Activated CD8-positive, alpha-beta memory T cell treated with anti-CD3 and anti-CD28 coated beads, Interleukin-2, amount 50 U/mL, for 1 hour (primary cell): ENCODE measurements around the gene GABRR2.

Source experiments
- DNase-seq: peaks from one replicate; pipeline ENCODE4 v3.0.0-alpha.2; 2020; ENCODE audit errors: extremely low read depth

Gene GABRR2

GRCh38 chr6:89315249-89315885 lies at the start of gene GABRR2:
TSS of gene GABRR2 (minus strand) at chr6:89315299. CDS start at chr6:89315165, 134 bp downstream.
- DNase-seq = no peak

GRCh38 chr6:89364586-89364985 lies 49.5 kb upstream of the GABRR2 start:
- no peak for DNase-seq

- no peak for DNase-seq
Measured at GRCh38 chr6:89361171-89361570, 46.1 kb upstream of the GABRR2 start.

GRCh38 chr6:89360415-89360999 lies 45.4 kb upstream of the GABRR2 start:
- no peak for DNase-seq

GRCh38 chr6:89359561-89359960 lies 44.5 kb upstream of the GABRR2 start:
- DNase-seq = no peak

- DNase-seq = no peak
Measured at GRCh38 chr6:89357390-89357789, 42.3 kb upstream of the GABRR2 start.

GRCh38 chr6:89356642-89357170 lies 41.6 kb upstream of the GABRR2 start:
- no peak for DNase-seq

GRCh38 chr6:89355511-89356194 lies 40.6 kb upstream of the GABRR2 start:
- DNase-seq = no peak

GRCh38 chr6:89353702-89354392 lies 38.7 kb upstream of the GABRR2 start:
- no peak for DNase-seq

GRCh38 chr6:89353118-89353556 lies 38.0 kb upstream of the GABRR2 start:
- no peak for DNase-seq

- peak; percentile 13 for DNase-seq
Measured at GRCh38 chr6:89352278-89353117, 37.4 kb upstream of the GABRR2 start, which contains the start of gene UBE2J1. TSS of gene UBE2J1 (minus strand) at chr6:89352722. CDS start at chr6:89352569, 153 bp downstream.

GRCh38 chr6:89351671-89352277 lies 36.7 kb upstream of the GABRR2 start:
- DNase-seq = no peak

GRCh38 chr6:89350281-89350966 lies 35.3 kb upstream of the GABRR2 start:
- no peak for DNase-seq

- DNase-seq = no peak
Measured at GRCh38 chr6:89348372-89348771, 33.3 kb upstream of the GABRR2 start.

GRCh38 chr6:89347825-89348224 lies 32.7 kb upstream of the GABRR2 start:
- DNase-seq = no peak

- no peak for DNase-seq
Measured at GRCh38 chr6:89346433-89346832, 31.3 kb upstream of the GABRR2 start.

- no peak for DNase-seq
Measured at GRCh38 chr6:89339565-89339964, 24.5 kb upstream of the GABRR2 start.

- DNase-seq = no peak
Measured at GRCh38 chr6:89335164-89335563, 20.1 kb upstream of the GABRR2 start.

GRCh38 chr6:89330910-89331309 lies 15.8 kb upstream of the GABRR2 start:
- DNase-seq = no peak

- DNase-seq = no peak
Measured at GRCh38 chr6:89328976-89329375, 13.9 kb upstream of the GABRR2 start.
